ENCODE data around the gene LSAMP.

GRCh38 chr3:116265320-116265695, 180.0 kb downstream of the LSAMP start:
- TF ChIP-seq CTCF (IDR thresholded peaks at IDR 0.05) (no peak), POLR2A (IDR thresholded peaks at IDR 0.05) (no peak)
